A204.1 (cell line): Measurements from ENCODE around the gene LAMA3.
"Not testable (repeated sequence)": the region's sequence is repeated elsewhere in the genome, so short reads cannot be mapped to it uniquely, and the experiment has no call there.

Experiments used
- FAIRE-seq: peaks from 2 replicates; lab custom pipeline; 2012; peaks lifted over from hg19 to GRCh38; lab: Jason Lieb, UNC

LAMA3 gene

GRCh38 chr18:23703987-23704384 is 14.7 kb downstream of the LAMA3 start:
- FAIRE-seq, result no peak

DNA sequence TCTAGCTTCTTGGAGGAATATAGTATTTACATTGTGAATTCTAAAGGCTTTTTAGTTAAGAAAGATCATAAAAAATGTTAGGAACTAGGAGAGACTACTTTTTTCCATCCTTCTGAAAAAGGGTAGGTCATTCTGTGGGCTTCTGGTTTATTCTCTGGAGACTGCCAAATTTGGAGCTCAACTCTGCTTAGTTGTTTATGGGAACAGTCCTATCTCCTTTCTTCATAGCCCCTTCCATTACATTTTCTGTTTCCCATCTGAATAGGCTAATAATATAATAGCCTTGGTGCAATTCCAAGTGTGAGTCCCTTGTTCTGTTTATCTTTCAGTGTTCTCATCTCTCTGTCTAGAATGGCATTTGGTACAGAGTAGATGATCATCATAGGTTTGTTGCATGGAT is 15.6 kb downstream of the LAMA3 start:
- FAIRE-seq, result no peak

DNA sequence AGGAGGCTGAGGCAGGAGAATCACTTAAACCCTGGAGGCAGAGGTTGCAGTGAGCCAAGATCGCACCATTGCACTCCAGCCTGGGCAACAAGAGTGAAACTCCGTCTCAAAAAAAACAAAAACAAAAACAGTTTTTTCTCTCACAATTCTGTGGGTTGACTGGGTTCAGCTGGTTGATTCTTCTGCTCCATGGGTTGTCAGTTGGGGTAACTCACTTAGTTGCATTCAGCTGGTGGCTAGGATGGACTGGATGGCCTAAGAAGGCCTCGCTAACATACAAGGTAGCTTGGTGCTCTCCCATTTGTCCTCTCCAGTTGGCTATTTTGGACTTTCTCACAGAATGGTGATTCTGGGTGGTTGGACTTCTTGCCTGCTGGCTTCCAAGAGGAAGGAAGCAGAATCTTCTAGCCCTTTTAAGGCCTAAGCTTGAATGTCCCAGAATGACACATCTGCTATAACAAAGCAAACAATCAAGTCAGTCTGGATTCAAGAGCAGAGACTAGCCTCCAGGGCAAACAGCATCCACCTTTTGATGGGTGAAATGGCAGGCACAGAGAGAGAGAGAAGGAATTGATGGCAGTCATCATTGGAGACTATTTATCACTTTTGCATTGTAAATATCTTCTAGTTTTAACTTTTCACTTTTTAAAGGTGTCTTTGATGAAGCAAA is 17.9 kb downstream of the LAMA3 start:
- no peak for FAIRE-seq

- no peak for FAIRE-seq
These were observed 20.8 kb downstream of the LAMA3 start for GRCh38 chr18:23710068-23710527.

DNA sequence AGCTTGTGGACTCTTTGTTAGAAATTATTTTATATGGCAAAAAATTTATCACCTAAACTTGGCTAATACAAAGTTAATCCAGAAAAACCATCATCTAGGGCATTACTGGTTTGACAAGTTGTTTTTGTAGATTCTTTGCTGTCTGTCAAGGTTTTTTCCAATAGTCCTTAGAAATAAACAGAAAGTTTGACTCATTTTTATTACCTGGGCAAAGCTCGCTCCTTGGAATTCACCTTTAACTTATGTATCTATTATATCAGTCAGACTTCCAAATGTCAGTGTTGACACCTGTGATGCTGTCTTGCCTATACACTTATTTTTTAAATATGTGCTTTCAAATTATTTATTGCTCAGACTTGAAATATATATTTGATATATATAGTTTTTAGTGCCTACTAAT is 21.7 kb downstream of the LAMA3 start:
- FAIRE-seq, result no peak

- FAIRE-seq, result no peak
These were observed 22.2 kb downstream of the LAMA3 start for GRCh38 chr18:23711426-23711825.

GRCh38 chr18:23712445-23712844 is 23.2 kb downstream of the LAMA3 start:
- no peak for FAIRE-seq

DNA sequence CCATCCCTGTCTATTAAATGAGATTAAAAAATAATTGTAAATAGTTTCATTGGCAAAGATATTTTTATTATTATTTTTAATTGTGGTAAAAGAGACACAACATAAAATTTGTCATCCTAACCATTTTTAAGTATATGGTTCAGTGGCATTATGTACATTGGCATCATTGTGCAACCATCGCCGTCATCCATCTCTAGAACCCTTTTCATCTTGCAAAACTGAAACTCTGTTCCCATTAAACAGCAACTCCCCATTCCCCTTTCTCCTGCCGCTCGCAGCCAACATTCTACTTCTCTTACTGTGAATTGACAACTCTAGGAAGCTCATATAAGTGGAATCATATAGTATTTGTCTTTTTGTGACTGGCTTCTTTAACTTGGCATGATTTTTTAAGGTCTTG is 25.3 kb downstream of the LAMA3 start:
- no peak for FAIRE-seq

DNA sequence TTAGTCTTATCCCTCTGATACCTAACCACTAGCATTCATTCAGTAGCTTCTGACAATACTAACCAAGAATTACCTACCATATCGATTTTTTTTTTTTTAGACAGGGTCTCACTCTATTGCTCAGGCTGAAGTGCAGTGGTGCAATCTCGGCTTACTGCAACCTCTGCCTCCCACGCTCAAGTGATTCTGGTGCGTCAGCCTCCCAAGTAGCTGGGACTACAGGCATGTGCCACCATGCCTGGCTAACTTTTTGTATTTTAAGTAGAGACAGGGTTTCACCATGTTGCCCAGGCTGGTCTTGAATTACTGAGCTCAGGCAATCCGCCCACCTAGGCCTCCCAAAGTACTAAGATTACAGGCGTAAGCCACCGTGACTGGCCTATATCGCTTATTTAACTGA is 26.8 kb downstream of the LAMA3 start:
- FAIRE-seq, result not testable (repeated sequence)

- FAIRE-seq, result no peak
These were observed 27.3 kb downstream of the LAMA3 start for GRCh38 chr18:23716516-23716915.

DNA sequence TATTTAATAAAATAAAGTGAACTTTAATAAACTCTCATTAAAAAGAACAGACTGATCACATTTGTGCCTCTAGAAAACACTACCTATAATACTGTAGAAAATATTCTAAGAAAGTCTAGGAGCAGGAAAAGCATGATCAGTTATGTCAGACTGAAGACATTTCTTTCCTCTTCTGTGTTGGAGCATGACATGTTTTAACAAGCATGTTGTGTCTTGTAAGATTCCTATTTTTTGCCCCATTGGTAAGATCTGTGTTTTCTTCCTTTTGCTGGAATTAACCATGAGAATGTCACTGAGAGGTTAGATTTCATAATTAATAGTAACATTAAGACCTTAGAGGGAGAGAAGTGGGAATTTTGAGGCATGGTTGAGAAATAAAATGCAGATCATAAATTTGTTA is 27.7 kb downstream of the LAMA3 start:
- no peak for FAIRE-seq

DNA sequence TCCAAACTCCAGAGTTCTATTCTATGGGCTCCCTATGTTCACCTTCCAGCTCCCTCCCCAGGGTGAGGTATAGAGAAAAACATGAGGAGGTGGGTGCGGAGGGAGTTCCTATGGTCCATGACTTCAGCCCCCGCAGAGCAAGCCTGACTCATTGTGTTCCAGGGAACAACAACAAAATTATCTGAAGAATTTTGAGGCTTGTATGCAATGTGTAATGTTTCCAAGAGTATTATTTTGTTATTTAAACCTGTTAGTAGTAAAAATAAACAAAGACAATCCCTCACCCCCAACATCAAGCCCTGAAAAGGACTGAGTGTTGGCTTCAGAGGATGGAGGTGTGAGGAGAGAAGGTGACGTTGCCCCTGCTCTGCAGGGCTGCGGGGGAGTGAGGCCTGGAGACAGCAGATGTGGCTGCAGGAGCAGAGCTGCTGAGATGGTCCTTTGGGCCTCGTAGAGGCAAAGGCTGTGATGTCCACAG is 29.0 kb downstream of the LAMA3 start:
- no peak for FAIRE-seq

- FAIRE-seq, result no peak
These were observed 29.5 kb downstream of the LAMA3 start for GRCh38 chr18:23718731-23719130.

- FAIRE-seq, result no peak
These were observed 30.5 kb downstream of the LAMA3 start for GRCh38 chr18:23719634-23720201.

DNA sequence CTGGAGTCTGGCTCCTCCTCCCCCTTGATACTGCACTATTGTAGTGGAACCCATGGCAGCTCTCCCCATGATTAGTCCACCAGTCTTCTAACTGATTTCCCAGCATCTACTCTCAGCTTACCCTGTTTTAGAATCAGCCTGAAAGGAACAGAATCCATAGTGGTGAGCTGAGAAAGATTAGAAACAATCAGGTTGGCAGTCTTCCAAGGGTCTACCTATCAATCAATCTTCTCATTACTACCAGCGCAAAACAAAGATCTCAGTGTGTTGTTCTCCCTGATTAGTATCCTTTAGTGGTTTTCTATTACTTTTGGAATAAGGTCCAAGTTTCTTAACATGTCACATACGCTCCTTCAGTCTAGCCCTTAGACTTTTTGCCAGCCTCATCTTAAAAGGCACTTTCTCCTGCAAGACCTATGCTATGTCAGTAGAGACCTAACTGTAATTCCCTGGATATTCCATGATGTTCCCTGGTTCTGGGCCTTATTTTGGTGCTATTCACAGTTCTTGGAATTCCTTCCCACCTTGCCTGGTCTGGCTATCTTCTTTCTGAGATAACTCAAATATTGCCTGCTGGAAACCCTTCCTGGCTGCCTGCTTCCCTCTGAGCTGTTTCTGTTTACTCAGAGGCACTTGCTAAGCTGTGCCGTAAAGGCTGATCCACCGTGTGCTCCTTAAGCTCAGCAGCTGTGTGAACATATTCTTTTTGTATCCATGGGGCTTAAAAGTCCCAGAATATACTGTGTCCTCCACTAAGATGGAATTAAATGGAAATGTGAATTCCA is 32.6 kb downstream of the LAMA3 start:
- FAIRE-seq, result no peak

DNA sequence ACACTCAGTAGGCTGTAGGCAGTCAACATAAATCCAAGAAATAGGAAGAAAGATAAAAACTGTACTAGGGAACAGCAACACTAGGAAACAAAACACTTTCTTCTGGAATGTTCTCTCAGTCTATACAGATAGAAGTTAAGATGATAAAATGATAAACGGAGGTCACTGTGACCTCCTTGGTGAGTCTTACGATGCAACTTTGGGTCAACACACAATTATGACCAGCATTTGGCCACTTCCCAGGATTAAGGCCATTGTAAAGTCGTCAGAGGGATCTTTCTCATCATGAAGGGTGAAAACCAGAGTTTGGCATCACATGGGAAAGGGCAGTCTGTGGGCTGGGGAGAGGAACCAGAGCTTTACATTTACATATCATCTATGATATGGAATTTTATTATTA is 33.4 kb downstream of the LAMA3 start:
- FAIRE-seq, result no peak

DNA sequence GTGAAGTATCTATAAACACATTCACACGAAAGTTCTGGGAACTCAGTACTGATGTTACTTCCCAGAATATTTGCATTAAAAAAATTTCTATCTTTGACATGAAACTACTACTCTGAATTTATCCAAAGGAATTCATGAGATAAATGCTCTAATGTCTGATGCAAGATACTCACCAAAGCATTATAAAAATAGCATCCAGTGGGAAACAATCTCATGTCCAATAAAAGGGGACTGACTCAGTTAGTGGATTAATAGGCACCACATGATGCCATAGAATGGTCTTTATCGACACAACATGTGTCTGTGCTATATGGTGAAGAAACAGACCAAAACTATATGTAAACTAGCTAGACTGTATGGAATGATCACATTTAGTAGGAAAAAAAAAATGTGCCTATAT is 33.9 kb downstream of the LAMA3 start:
- no peak for FAIRE-seq

DNA sequence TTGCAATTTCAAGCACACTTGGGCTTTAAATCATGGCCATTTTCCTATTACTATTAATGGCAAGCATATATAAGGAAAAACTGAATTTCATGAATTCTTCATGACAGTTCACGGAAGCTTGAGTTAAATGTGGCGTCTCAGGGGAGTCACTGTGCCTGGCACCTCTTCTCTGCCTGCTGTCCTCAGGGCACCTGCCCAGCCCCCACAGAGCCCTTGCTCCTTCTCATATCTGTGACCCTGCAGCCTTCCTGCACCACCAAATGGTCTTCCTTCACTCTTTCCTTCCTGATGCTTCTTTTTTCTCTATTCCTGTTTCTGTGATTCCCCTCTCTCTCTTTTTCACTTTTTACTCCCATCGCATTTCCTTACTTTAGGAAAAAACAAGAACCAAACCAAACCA is 35.4 kb downstream of the LAMA3 start:
- no peak for FAIRE-seq

DNA sequence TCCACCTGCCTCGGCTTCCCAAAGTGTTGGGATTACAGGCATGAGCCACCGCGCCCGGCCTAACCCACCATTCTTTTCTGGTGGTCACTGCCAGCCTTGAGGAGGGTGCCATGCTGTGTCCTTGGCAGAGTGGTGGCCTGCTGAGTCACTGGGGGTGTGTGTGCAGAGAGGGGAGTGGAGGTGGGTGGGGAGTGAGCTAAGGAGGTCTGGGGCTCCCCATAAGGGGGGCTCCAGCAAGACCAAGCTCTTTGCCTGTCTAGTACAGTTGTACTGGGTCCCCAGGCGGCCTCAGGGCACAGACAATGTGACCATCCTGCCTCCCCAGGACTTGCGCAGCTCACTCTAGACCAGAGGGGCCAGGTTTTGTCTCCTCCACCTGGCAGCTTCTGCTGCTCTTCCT is 36.1 kb downstream of the LAMA3 start:
- no peak for FAIRE-seq

GRCh38 chr18:23725827-23726661 is 36.8 kb downstream of the LAMA3 start:
- no peak for FAIRE-seq

GRCh38 chr18:23727707-23728493 is 38.6 kb downstream of the LAMA3 start:
- no peak for FAIRE-seq

- no peak for FAIRE-seq
These were observed 41.6 kb downstream of the LAMA3 start for GRCh38 chr18:23730857-23731256.
